ENCODE results near the gene ZNF141. TPM values are rescaled to one million over a fixed set of nuclear protein-coding genes. Genes with fewer than 3 reads are reported as not detected.

The ZNF141 gene
- total RNA-seq, 4 donors from 2014 or later = 12.9 to 70.9 (median 32.2) TPM

- no peaks in the 10 kb centered on the region for H3K27me3 ChIP-seq
- intact Hi-C loops (cut with DNase I; ENCODE audit: low total_unique reads) = no loop called here
- H3K4me3 ChIP-seq = peak within 1 kb of the TSS; percentile 24 to 31
- no peak within 1 kb of the TSS for H3K27ac ChIP-seq
- no peak for TF ChIP-seq POLR2A (IDR thresholded peaks at IDR 0.05)
- H3K36me3 ChIP-seq = no peaks in the 10 kb centered on the region
- H3K9me3 ChIP-seq = no peaks in the 10 kb centered on the region
- no peaks in the 10 kb centered on the region for H3K4me1 ChIP-seq
- peak; percentile 18 to 23 for DNase-seq
Measured at GRCh38 chr4:304969-305680, 32.5 kb upstream of the ZNF141 start, which contains the start of gene ZNF732. TSS of gene ZNF732 (minus strand) at chr4:305474. CDS start at chr4:305310, 164 bp downstream.

GRCh38 chr4:306551-306961, 31.1 kb upstream of the ZNF141 start:
- no peaks in the 10 kb centered on the region for H3K4me1 ChIP-seq
- no peak overlapping the region for H3K27ac ChIP-seq
- TF ChIP-seq POLR2A (IDR thresholded peaks at IDR 0.05) = no peak
- no peak for TF ChIP-seq CTCF (IDR thresholded peaks at IDR 0.05)
- H3K27me3 ChIP-seq = no peaks in the 10 kb centered on the region
- DNase-seq = no peak
- no peaks in the 10 kb centered on the region for H3K36me3 ChIP-seq
- no peaks in the 10 kb centered on the region for H3K9me3 ChIP-seq
- intact Hi-C loops (cut with DNase I; ENCODE audit: low total_unique reads) = no loop called here
- no peak overlapping the region for H3K4me3 ChIP-seq

GRCh38 chr4:309807-310206, 27.8 kb upstream of the ZNF141 start:
- no peak overlapping the region for H3K27ac ChIP-seq
- TF ChIP-seq CTCF (IDR thresholded peaks at IDR 0.05) (no peak), POLR2A (IDR thresholded peaks at IDR 0.05) (no peak)
- no peaks in the 10 kb centered on the region for H3K36me3 ChIP-seq
- intact Hi-C loops (cut with DNase I; ENCODE audit: low total_unique reads) = no loop called here
- H3K27me3 ChIP-seq = no peaks in the 10 kb centered on the region
- H3K4me1 ChIP-seq = no peaks in the 10 kb centered on the region
- DNase-seq = no peak
- no peaks in the 10 kb centered on the region for H3K9me3 ChIP-seq
- H3K4me3 ChIP-seq = no peak overlapping the region

- Histone ChIP-seq H3K27me3 (no peaks in the 10 kb centered on the region), H3K9me3 (no peaks in the 10 kb centered on the region), H3K36me3 (no peaks in the 10 kb centered on the region), H3K4me3 (no peak overlapping the region), H3K4me1 (no peaks in the 10 kb centered on the region), H3K27ac (no peak overlapping the region)
- no peak for DNase-seq
- no peak for TF ChIP-seq POLR2A (IDR thresholded peaks at IDR 0.05)
- intact Hi-C loops (cut with DNase I; ENCODE audit: low total_unique reads) = no loop called here
Measured at GRCh38 chr4:314296-314903, 23.2 kb upstream of the ZNF141 start.

GRCh38 chr4:328729-329128, 8.9 kb upstream of the ZNF141 start:
- H3K27ac ChIP-seq = no peak overlapping the region
- no peaks in the 10 kb centered on the region for H3K27me3 ChIP-seq
- intact Hi-C loops (cut with DNase I; ENCODE audit: low total_unique reads) = no loop called here
- no peaks in the 10 kb centered on the region for H3K36me3 ChIP-seq
- no peak for DNase-seq
- no peak for TF ChIP-seq POLR2A (IDR thresholded peaks at IDR 0.05)
- no peak for TF ChIP-seq CTCF (IDR thresholded peaks at IDR 0.05)
- no peak overlapping the region for H3K4me3 ChIP-seq
- H3K9me3 ChIP-seq = no peaks in the 10 kb centered on the region
- H3K4me1 ChIP-seq = no peaks in the 10 kb centered on the region

GRCh38 chr4:335515-335914, 2.1 kb upstream of the ZNF141 start:
- intact Hi-C loops (cut with DNase I; ENCODE audit: low total_unique reads) = no loop called here
- DNase-seq = peak; percentile 15
- TF ChIP-seq POLR2A (IDR thresholded peaks at IDR 0.05) (no peak), CTCF (IDR thresholded peaks at IDR 0.05) (no peak)
- H3K4me1 ChIP-seq = peaks cover 0 to 5% of the 10 kb centered on the region in 2 donors
- H3K36me3 ChIP-seq = no peaks in the 10 kb centered on the region
- H3K27ac ChIP-seq = no peak overlapping the region
- H3K4me3 ChIP-seq = no peak overlapping the region
- no peaks in the 10 kb centered on the region for H3K27me3 ChIP-seq
- H3K9me3 ChIP-seq = no peaks in the 10 kb centered on the region
